CD4-positive, alpha-beta T cell treated with Interferon gamma for 1 hour (primary cell): ENCODE measurements around the gene TSPAN17.

Experiments
- DNase-seq: peaks from one replicate; pipeline ENCODE4 v3.0.0-alpha.2; 2020

The TSPAN17 gene

GRCh38 chr5:176643491-176644219 lies 3.6 kb upstream of the TSPAN17 start:
- no peak for DNase-seq

- no peak for DNase-seq
Observed at GRCh38 chr5:176644294-176644693, 3.0 kb upstream of the TSPAN17 start.

- DNase-seq: no peak
Observed at GRCh38 chr5:176644878-176645670, 2.2 kb upstream of the TSPAN17 start.

GRCh38 chr5:176646049-176646706 lies 1.1 kb upstream of the TSPAN17 start:
- DNase-seq: no peak

- no peak for DNase-seq
Observed at GRCh38 chr5:176646707-176647029, 616 bp upstream of the TSPAN17 start.

- DNase-seq: no peak
Observed at GRCh38 chr5:176647843-176648473, 674 bp downstream of the TSPAN17 start.

- DNase-seq: peak; percentile 21
Observed at GRCh38 chr5:176648474-176649194, 1.4 kb downstream of the TSPAN17 start.

- DNase-seq: no peak
Observed at GRCh38 chr5:176650354-176650884, 3.1 kb downstream of the TSPAN17 start.

GRCh38 chr5:176651472-176651980 lies 4.2 kb downstream of the TSPAN17 start:
- DNase-seq: no peak

GRCh38 chr5:176652136-176652535 lies 4.9 kb downstream of the TSPAN17 start:
- no peak for DNase-seq

GRCh38 chr5:176653401-176654385 lies 6.4 kb downstream of the TSPAN17 start:
- peak; percentile 37 for DNase-seq

- no peak for DNase-seq
Observed at GRCh38 chr5:176654856-176655255, 7.6 kb downstream of the TSPAN17 start.

GRCh38 chr5:176656467-176656990 lies 9.2 kb downstream of the TSPAN17 start:
- DNase-seq: no peak

- DNase-seq: peak; percentile 62
Observed at GRCh38 chr5:176658007-176658599, 10.8 kb downstream of the TSPAN17 start.

- DNase-seq: no peak
Observed at GRCh38 chr5:176658817-176659511, 11.7 kb downstream of the TSPAN17 start.

GRCh38 chr5:176659512-176659839 lies 12.2 kb downstream of the TSPAN17 start:
- no peak for DNase-seq

GRCh38 chr5:176659860-176660461 lies 12.7 kb downstream of the TSPAN17 start:
- DNase-seq: no peak

- no peak for DNase-seq
Observed at GRCh38 chr5:176660530-176660859, 13.2 kb downstream of the TSPAN17 start.

- DNase-seq: peak; percentile 74
Observed at GRCh38 chr5:176660860-176661641, 13.8 kb downstream of the TSPAN17 start.
